DND-41 (cell line): ENCODE results near the gene KCNIP1.

Source experiments
- ATAC-seq: fragments of 200-7000 bp; cut with Tn5 transposase; 3 replicates; pipeline ENCODE4 v1.9.1; 2021; ENCODE audit warnings: low read depth; ENCODE audit not compliant: insufficient read depth
- DNase-seq: peaks from one replicate; pipeline ENCODE4 v3.0.0-alpha.2; 2020
- H2AFZ ChIP-seq: 2 replicates; pipeline ENCODE4 v1.6.0; 2012; ENCODE audit warnings: low read depth, low read length
- H3K27ac ChIP-seq: 2 replicates; pipeline ENCODE4 v1.5.1; 2012; ENCODE audit warnings: low read length, inconsistent platforms
- H3K27me3 ChIP-seq: fragments of 200-600 bp; sonication (generic); 2 replicates; pipeline ENCODE4 v1.6.0; 2012; ENCODE audit warnings: low read length, mild to moderate bottlenecking, inconsistent platforms; ENCODE audit not compliant: insufficient read depth, poor library complexity
- H3K36me3 ChIP-seq: 2 replicates; pipeline ENCODE4 v1.5.1; 2012; ENCODE audit warnings: low read length, inconsistent platforms; ENCODE audit not compliant: insufficient read depth
- H3K4me1 ChIP-seq: 2 replicates; pipeline ENCODE4 v1.5.1; 2012; ENCODE audit warnings: mild to moderate bottlenecking, low read length; ENCODE audit not compliant: insufficient read depth
- H3K4me2 ChIP-seq: 2 replicates; pipeline ENCODE4 v1.6.0; 2012; ENCODE audit warnings: mild to moderate bottlenecking, moderate library complexity, low read length, inconsistent platforms; ENCODE audit not compliant: insufficient read depth
- H3K4me3 ChIP-seq, 2 experiments: fragments of 200-600 bp in 1 of 2; shearing (Covaris generic) in 1 of 2; 2 replicates each; pipeline ENCODE4 v1.5.1; 2012 to 2016; ENCODE audit warnings: inconsistent platforms in 2 of 2, low read length in 2 of 2, mild to moderate bottlenecking in 2 of 2, low read depth in 1 of 2, moderate library complexity in 1 of 2
- H3K79me2 ChIP-seq: 2 replicates; pipeline ENCODE4 v1.6.0; 2012; ENCODE audit warnings: low read length, inconsistent platforms; ENCODE audit not compliant: insufficient read depth
- H3K9ac ChIP-seq: 2 replicates; pipeline ENCODE4 v1.6.0; 2012; ENCODE audit warnings: low read depth, mild to moderate bottlenecking, inconsistent platforms, low read length, moderate library complexity
- H3K9me3 ChIP-seq: 2 replicates; pipeline ENCODE4 v1.5.1; 2012; ENCODE audit warnings: low read length, moderate library complexity, mild to moderate bottlenecking, inconsistent platforms; ENCODE audit not compliant: insufficient read depth, severe bottlenecking
- H4K20me1 ChIP-seq: 2 replicates; pipeline ENCODE4 v1.6.0; 2012; ENCODE audit warnings: low read length; ENCODE audit not compliant: insufficient read depth
- CTCF ChIP-seq: IDR thresholded peaks from 2 replicates; pipeline ENCODE4 v1.5.1; 2012; ENCODE audit warnings: borderline replicate concordance, low read length, moderate library complexity, mild to moderate bottlenecking; ENCODE audit not compliant: poor library complexity, severe bottlenecking; ENCODE audit errors: extremely low read depth
- EZH2 ChIP-seq: IDR thresholded peaks from 3 replicates; pipeline ENCODE4 v1.6.1; 2012; ENCODE audit warnings: borderline replicate concordance, low read depth, mild to moderate bottlenecking, moderate library complexity, low read length, inconsistent platforms; ENCODE audit not compliant: severe bottlenecking

The KCNIP1 gene

GRCh38 chr5:170630226-170630625 is 126.4 kb downstream of the KCNIP1 start:
- H3K4me2 ChIP-seq: no peak overlapping the region
- no peak overlapping the region for H3K4me3 ChIP-seq
- DNase-seq: no peak
- H3K79me2 ChIP-seq: no peaks in the 10 kb centered on the region
- no peak for ATAC-seq
- no peaks in the 10 kb centered on the region for H3K36me3 ChIP-seq
- H2AFZ ChIP-seq: no peak overlapping the region
- H3K9ac ChIP-seq: no peak overlapping the region
- H3K27me3 ChIP-seq: peaks cover 9% of the 10 kb centered on the region
- TF ChIP-seq EZH2 (no peak), CTCF (no peak)
- H3K9me3 ChIP-seq: no peaks in the 10 kb centered on the region
- H3K4me1 ChIP-seq: peaks cover 21% of the 10 kb centered on the region
- H4K20me1 ChIP-seq: peaks cover 5% of the 10 kb centered on the region
- H3K27ac ChIP-seq: no peak overlapping the region

GRCh38 chr5:170630711-170631141 is 126.9 kb downstream of the KCNIP1 start:
- no peak overlapping the region for H3K4me2 ChIP-seq
- H3K9me3 ChIP-seq: no peaks in the 10 kb centered on the region
- ATAC-seq: no peak
- no peaks in the 10 kb centered on the region for H3K36me3 ChIP-seq
- no peak overlapping the region for H2AFZ ChIP-seq
- H3K79me2 ChIP-seq: no peaks in the 10 kb centered on the region
- H3K4me3 ChIP-seq: no peak overlapping the region
- TF ChIP-seq CTCF: no peak
- TF ChIP-seq EZH2: no peak
- no peak for DNase-seq
- no peak overlapping the region for H3K27ac ChIP-seq
- peaks cover 9% of the 10 kb centered on the region for H3K27me3 ChIP-seq
- no peak overlapping the region for H3K9ac ChIP-seq
- H3K4me1 ChIP-seq: peaks cover 21% of the 10 kb centered on the region
- H4K20me1 ChIP-seq: peaks cover 5% of the 10 kb centered on the region

- no peak overlapping the region for H3K4me2 ChIP-seq
- ATAC-seq: no peak
Observed at GRCh38 chr5:170631466-170632195, 127.8 kb downstream of the KCNIP1 start.

More at GRCh38 chr5:170631466-170632195, 127.8 kb downstream of the KCNIP1 start:
- Histone ChIP-seq H3K9me3 (no peaks in the 10 kb centered on the region), H3K36me3 (no peaks in the 10 kb centered on the region), H2AFZ (no peak overlapping the region), H3K27me3 (peaks cover 9% of the 10 kb centered on the region), H3K4me1 (peaks cover 21% of the 10 kb centered on the region), H3K27ac (no peak overlapping the region), H3K79me2 (no peaks in the 10 kb centered on the region), H3K9ac (no peak overlapping the region), H3K4me3 (no peak overlapping the region), H4K20me1 (no peaks in the 10 kb centered on the region; the same call in 1 of the 2 replicates)
- no peak for DNase-seq
- TF ChIP-seq CTCF: no peak
- TF ChIP-seq EZH2: no peak
